GM12873 (cell line): ENCODE results near the gene ADCK2.

Experiments
- CTCF ChIP-seq: IDR thresholded peaks from 2 replicates; pipeline ENCODE4 v1.5.1; 2012; ENCODE audit warnings: low read depth, mild to moderate bottlenecking, moderate library complexity, low read length, control low read depth; ENCODE audit not compliant: insufficient read depth; ENCODE audit errors: missing control alignments

The ADCK2 gene

GRCh38 chr7:140685407-140686087, 12.8 kb downstream of the ADCK2 start:
- TF ChIP-seq CTCF = no peak

DNA sequence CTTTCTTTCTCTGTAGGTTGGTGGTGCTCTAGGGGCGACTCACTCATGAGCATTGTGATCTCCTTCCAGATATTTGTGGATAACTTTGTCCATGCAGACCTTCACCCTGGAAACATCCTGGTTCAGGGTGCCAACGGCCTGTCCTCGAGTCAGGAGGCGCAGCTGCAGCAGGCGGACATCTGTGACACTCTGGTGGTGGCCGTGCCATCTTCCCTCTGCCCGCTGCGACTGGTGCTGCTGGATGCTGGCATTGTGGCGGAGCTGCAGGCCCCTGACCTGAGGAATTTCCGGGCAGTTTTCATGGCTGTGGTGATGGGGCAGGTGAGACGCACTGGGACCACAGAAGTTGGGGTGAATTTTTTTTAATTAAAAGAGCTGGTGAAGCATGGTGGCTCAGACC, 14.2 kb downstream of the ADCK2 start:
- no peak for TF ChIP-seq CTCF

DNA sequence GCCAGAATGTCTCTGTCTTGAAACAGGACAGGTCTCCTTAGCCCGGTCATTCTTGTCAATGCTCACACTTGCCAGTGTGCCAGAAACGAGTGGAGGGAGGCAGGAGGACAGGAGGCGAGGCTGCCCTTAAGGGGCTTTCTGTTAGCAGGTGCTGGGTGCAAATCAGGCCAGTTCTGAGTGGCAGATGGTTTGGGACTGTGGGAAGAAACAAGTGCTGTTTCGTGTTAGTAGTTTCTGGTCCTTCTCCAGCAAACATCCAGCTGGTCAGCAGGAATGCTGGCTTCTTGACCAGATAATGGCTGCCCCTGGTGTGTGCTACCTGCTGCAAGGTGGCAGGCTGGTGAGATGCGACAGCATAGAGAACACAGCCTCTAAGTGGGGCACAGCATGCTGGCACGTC, 15.6 kb downstream of the ADCK2 start:
- TF ChIP-seq CTCF = no peak

DNA sequence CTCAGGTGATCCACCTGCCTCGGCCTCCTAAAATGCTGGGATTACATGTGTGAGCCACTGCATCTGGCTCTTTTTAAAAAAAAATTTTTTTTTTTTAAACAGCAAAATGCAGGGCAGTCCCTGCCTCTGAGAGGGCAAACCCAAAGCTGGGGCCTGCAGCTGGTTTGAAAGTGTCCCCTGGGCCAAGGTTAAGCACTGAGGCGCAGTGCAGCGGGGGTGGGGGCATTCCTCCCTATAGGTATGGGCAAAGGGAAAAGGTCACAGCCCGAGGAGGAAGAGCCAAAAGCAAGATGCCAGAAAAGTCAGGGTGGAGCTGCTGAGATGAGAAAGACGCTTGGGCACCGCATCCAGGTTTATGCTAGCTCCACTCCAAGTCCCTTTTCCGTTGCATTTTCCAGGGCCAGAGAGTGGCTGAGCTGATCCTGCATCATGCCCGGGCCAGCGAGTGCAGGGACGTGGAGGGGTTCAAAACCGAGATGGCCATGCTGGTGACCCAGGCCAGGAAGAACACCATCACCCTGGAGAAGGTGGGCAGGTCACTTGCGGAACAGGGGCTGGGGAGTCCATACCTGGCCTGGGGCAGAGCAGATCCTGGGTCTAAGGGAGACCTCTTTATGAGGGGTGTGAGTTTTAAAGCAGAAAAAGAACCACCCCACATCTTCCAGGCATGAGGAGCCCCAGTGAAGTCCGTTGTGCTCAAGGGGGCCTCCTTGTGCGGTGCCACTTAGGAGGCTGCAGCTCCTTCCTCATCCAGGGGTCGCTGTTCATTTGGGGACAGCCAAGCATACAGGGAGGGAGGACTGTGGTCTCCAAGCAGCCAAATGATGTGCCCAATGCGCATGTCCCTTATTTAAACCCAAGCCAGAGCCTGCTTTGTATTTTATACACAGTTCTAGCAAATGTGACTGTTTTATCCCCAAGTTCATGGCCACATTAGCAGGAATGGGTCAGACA, 16.7 kb downstream of the ADCK2 start:
- no peak for TF ChIP-seq CTCF

- TF ChIP-seq CTCF = no peak
These were observed 18.8 kb downstream of the ADCK2 start for GRCh38 chr7:140691376-140692045.

GRCh38 chr7:140694592-140694991, 21.8 kb downstream of the ADCK2 start:
- TF ChIP-seq CTCF = no peak

DNA sequence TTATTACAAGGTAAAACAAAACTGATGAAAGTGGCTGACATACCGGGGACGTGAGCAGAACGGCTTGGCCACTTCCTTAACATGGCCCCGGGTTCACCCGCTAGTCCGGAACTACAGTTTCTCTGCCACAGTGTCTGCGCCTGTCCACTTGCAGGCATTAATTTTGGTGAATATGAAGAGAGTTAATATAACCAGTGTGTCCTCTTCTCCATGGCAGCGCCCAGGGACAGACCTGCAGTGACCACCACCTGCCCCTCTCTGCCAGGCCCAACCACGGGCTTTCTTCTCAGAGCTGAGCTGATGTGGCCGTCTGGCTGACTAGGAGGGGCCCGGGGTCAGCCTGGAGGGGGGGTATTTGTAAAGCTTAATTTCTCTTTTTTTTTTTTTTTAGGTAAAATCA, 22.6 kb downstream of the ADCK2 start:
- no peak for TF ChIP-seq CTCF
